ENCODE measurements around the gene RBM5. TPM values are rescaled to one million over a fixed set of nuclear protein-coding genes. Genes with fewer than 3 reads are reported as not detected.

The RBM5 gene
- total RNA-seq, 1 experiment from 2014 or later = 89.1 TPM

DNA sequence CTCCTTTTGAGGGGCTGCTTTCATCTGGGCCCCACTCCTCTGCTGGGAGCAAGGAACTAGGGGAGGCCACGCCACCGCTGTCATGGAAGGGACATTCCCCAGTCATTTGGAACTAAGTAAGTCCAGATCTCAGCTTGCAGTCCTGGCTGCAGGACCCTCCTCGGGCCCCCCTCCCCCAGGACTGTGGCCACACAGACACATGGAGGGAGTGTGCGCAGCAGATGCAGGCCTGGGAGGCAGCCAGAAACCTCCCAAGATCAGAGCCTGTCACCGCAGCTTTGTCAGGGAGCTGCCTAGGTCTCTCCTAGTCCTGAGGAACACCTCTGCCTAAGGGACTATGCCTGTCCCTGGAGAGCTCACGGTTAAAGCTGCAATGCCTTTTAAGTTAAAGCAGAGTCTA is 59.1 kb downstream of the RBM5 start:
- POLR2A ChIA-PET = no interaction called here
- no peaks in the 10 kb centered on the region for H3K27me3 ChIP-seq (ENCODE audit: insufficient read depth, low read length)
- H3K79me2 ChIP-seq (ENCODE audit: insufficient read depth, low read length) = no peaks in the 10 kb centered on the region
- intact Hi-C loops (cut with micrococcal nuclease) = no loop called here
- H3K27ac ChIP-seq (ENCODE audit: low read depth, low read length) = no peak overlapping the region
- CTCF ChIA-PET = no interaction called here
- H3K36me3 ChIP-seq (ENCODE audit: control insufficient read depth in 1 of 2, insufficient read depth in 2 of 2, low read length in 2 of 2) = no peaks in the 10 kb centered on the region
- H3K4me3 ChIP-seq (replicated peaks in 1 of 2; ENCODE audit: low read depth in 1 of 2, low read length in 2 of 2) = no peak overlapping the region
- no peaks in the 10 kb centered on the region for H3K9me3 ChIP-seq (ENCODE audit: control insufficient read depth in 1 of 2, insufficient read depth in 1 of 2, low read depth in 1 of 2, low read length in 2 of 2)
- DNase-seq (ENCODE audit: low read depth, low spot score) (no peak), ATAC-seq (no peak)
- no peak overlapping the region for H3K4me2 ChIP-seq (ENCODE audit: low read length)
- BruUV-seq (replicated peaks) = no TSS peak
- no peak overlapping the region for H2AFZ ChIP-seq (ENCODE audit: low read depth, low read length, poor library complexity, severe bottlenecking)
- TF ChIP-seq POLR2A (IDR thresholded peaks at IDR 0.05; ENCODE audit: borderline replicate concordance, extremely low read depth, insufficient read depth, insufficient read length) (no peak), ZNF274 (IDR thresholded peaks at IDR 0.05; ENCODE audit: low read depth, low read length) (no peak), SRF (IDR thresholded peaks at IDR 0.05; ENCODE audit: low read depth) (no peak), POLR2AphosphoS5 (IDR thresholded peaks at IDR 0.05; ENCODE audit: low read depth, low read length) (no peak), JUND (IDR thresholded peaks at IDR 0.05) (no peak), SIN3A (IDR thresholded peaks at IDR 0.05; ENCODE audit: low read depth) (no peak), CEBPB (IDR thresholded peaks at IDR 0.05; ENCODE audit: low read depth) (no peak), RAD21 (IDR thresholded peaks at IDR 0.05; ENCODE audit: low read depth) (no peak), YY1 (IDR thresholded peaks at IDR 0.05; ENCODE audit: extremely low read depth, insufficient replicate concordance, low read depth, low read length) (no peak), ELF1 (IDR thresholded peaks at IDR 0.05; ENCODE audit: borderline replicate concordance, low read depth) (no peak), TCF7L2 (IDR thresholded peaks at IDR 0.05; ENCODE audit: borderline replicate concordance, extremely low read depth, insufficient read depth, insufficient read length) (no peak), EGR1 (IDR thresholded peaks at IDR 0.05; ENCODE audit: low read depth) (no peak), EZH2phosphoT487 (IDR thresholded peaks at IDR 0.05; ENCODE audit: borderline replicate concordance) (no peak)
- TF ChIP-seq, protein P1, sequence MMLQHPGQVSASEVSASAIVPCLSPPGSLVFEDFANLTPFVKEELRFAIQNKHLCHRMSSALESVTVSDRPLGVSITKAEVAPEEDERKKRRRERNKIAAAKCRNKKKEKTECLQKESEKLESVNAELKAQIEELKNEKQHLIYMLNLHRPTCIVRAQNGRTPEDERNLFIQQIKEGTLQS (IDR thresholded peaks at IDR 0.05) = no peak
- TF ChIP-seq, protein P2, sequence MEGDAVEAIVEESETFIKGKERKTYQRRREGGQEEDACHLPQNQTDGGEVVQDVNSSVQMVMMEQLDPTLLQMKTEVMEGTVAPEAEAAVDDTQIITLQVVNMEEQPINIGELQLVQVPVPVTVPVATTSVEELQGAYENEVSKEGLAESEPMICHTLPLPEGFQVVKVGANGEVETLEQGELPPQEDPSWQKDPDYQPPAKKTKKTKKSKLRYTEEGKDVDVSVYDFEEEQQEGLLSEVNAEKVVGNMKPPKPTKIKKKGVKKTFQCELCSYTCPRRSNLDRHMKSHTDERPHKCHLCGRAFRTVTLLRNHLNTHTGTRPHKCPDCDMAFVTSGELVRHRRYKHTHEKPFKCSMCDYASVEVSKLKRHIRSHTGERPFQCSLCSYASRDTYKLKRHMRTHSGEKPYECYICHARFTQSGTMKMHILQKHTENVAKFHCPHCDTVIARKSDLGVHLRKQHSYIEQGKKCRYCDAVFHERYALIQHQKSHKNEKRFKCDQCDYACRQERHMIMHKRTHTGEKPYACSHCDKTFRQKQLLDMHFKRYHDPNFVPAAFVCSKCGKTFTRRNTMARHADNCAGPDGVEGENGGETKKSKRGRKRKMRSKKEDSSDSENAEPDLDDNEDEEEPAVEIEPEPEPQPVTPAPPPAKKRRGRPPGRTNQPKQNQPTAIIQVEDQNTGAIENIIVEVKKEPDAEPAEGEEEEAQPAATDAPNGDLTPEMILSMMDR (IDR thresholded peaks at IDR 0.05 in 2 of 3, conservative IDR thresholded peaks at IDR 0.05 in 1 of 3; ENCODE audit: borderline replicate concordance in 1 of 3, insufficient read depth in 1 of 3, low read depth in 2 of 3, low read length in 2 of 3) = no peak
- no peaks in the 10 kb centered on the region for H4K20me1 ChIP-seq (ENCODE audit: insufficient read depth)
- H3K9ac ChIP-seq (ENCODE audit: low read length) = no peak overlapping the region
- RAD21 ChIA-PET (ENCODE audit: low non-redundant PET in 1 of 2, low total read pairs in 2 of 2, uncharacterized antibody in 2 of 2, unreplicated experiment in 2 of 2) = no interaction called here
- peaks cover 0 to 3% of the 10 kb centered on the region in 2 experiments; a peak in 1 of 4 replicates for H3K4me1 ChIP-seq (ENCODE audit: control insufficient read depth in 1 of 2, insufficient read depth in 2 of 2, low read length in 2 of 2)
- no peaks in the 10 kb centered on the region for H3K9me2 ChIP-seq (ENCODE audit: insufficient read depth)
